HEK293T (cell line): Measurements from ENCODE around the gene EPHB1.

Experiments used
- CTCF ChIA-PET: fragments of 350-600 bp; formaldehyde crosslinking; extraction: SDS; loops from one replicate; lab custom pipeline; 2021; ENCODE audit warnings: antibody characterized with exemption, inconsistent platforms; lab: Yijun Ruan, JAX
- POLR2A ChIA-PET: fragments of 350-600 bp; formaldehyde crosslinking; extraction: SDS; loops from one replicate; lab custom pipeline; 2020; ENCODE audit warnings: antibody characterized with exemption, inconsistent platforms; lab: Yijun Ruan, JAX
- DNase-seq: peaks from one replicate; pipeline ENCODE4 v3.0.0; 2012; ENCODE audit warnings: mixed read lengths; ENCODE audit errors: extremely low spot score
- ARNT ChIP-seq: fragments of 450-650 bp; IDR thresholded peaks from 2 replicates; pipeline ENCODE4 v1.6.1; 2017; ENCODE audit warnings: mild to moderate bottlenecking
- BHLHE40 ChIP-seq: fragments of 450-650 bp; IDR thresholded peaks from 2 replicates; pipeline ENCODE4 v1.6.1; 2016; ENCODE audit warnings: mild to moderate bottlenecking, moderate library complexity, borderline replicate concordance
- CTBP1 ChIP-seq: fragments of 450-650 bp; IDR thresholded peaks from 2 replicates; pipeline ENCODE4 v1.6.1; 2016; ENCODE audit warnings: borderline replicate concordance
- ELF4 ChIP-seq: fragments of 450-650 bp; IDR thresholded peaks from 2 replicates; pipeline ENCODE4 v1.6.1; 2017; ENCODE audit warnings: antibody characterized with exemption
- FOXA1 ChIP-seq: fragments of 450-650 bp; IDR thresholded peaks from 2 replicates; pipeline ENCODE4 v1.6.1; 2016; ENCODE audit warnings: mild to moderate bottlenecking
- FOXK2 ChIP-seq: fragments of 450-650 bp; IDR thresholded peaks from 2 replicates; pipeline ENCODE4 v1.6.1; 2016; ENCODE audit warnings: mild to moderate bottlenecking
- FOXM1 ChIP-seq: fragments of 450-650 bp; IDR thresholded peaks from 2 replicates; pipeline ENCODE4 v1.6.1; 2017; ENCODE audit warnings: mild to moderate bottlenecking, borderline replicate concordance
- HDGF ChIP-seq: fragments of 450-650 bp; IDR thresholded peaks from 2 replicates; pipeline ENCODE4 v1.6.1; 2017; ENCODE audit warnings: antibody characterized with exemption, borderline replicate concordance
- L3MBTL2 ChIP-seq: fragments of 450-650 bp; conservative IDR thresholded peaks from 2 replicates; pipeline ENCODE4 v1.6.1; 2016; ENCODE audit warnings: mild to moderate bottlenecking
- LEF1 ChIP-seq: fragments of 450-650 bp; IDR thresholded peaks from 2 replicates; pipeline ENCODE4 v1.6.1; 2017; ENCODE audit warnings: mild to moderate bottlenecking, borderline replicate concordance
- NFRKB ChIP-seq: fragments of 450-650 bp; IDR thresholded peaks from 2 replicates; pipeline ENCODE4 v1.6.1; 2016; ENCODE audit warnings: mild to moderate bottlenecking, moderate library complexity
- PKNOX1 ChIP-seq: fragments of 450-650 bp; IDR thresholded peaks from 2 replicates; pipeline ENCODE4 v1.6.1; 2016
- SP1 ChIP-seq: fragments of 450-650 bp; IDR thresholded peaks from 2 replicates; pipeline ENCODE4 v1.6.1; 2017
- SUZ12 ChIP-seq: fragments of 450-650 bp; IDR thresholded peaks from 2 replicates; pipeline ENCODE4 v1.6.1; 2016; ENCODE audit warnings: mild to moderate bottlenecking
- TARDBP ChIP-seq: fragments of 450-650 bp; IDR thresholded peaks from 2 replicates; pipeline ENCODE4 v1.6.1; 2016
- ZNF384 ChIP-seq: fragments of 450-650 bp; IDR thresholded peaks from 2 replicates; pipeline ENCODE4 v1.6.1; 2016

EPHB1 gene

GRCh38 chr3:135157045-135157740, 362.1 kb downstream of the EPHB1 start:
- no peak for DNase-seq
- POLR2A ChIA-PET, result interaction anchor here (1.0 kb wide), 1 partner anchor 113 kb away, joined by 3 read pairs; no protein-coding TSS in a partner anchor
- no peak for TF ChIP-seq FOXM1
- CTCF ChIA-PET, result no interaction called here

GRCh38 chr3:135158520-135158919, 363.5 kb downstream of the EPHB1 start:
- POLR2A ChIA-PET, result no interaction called here
- DNase-seq, result no peak
- CTCF ChIA-PET, result no interaction called here
- TF ChIP-seq ARNT (no peak), CTBP1 (no peak), L3MBTL2 (no peak), BHLHE40 (no peak), FOXA1 (no peak), HDGF (no peak), LEF1 (no peak), SP1 (no peak), FOXK2 (no peak), NFRKB (no peak), PKNOX1 (no peak), ZNF384 (no peak), SUZ12 (no peak), TARDBP (no peak), ELF4 (no peak), FOXM1 (no peak)

GRCh38 chr3:135159681-135160247, 364.7 kb downstream of the EPHB1 start:
- ChIA-PET CTCF (no interaction called here), POLR2A (no interaction called here)
- DNase-seq, result no peak
- no peak for TF ChIP-seq FOXK2
- no peak for TF ChIP-seq NFRKB
- TF ChIP-seq ARNT, result no peak
- TF ChIP-seq L3MBTL2, result no peak
- no peak for TF ChIP-seq CTBP1
- no peak for TF ChIP-seq SP1

- no peak for TF ChIP-seq PKNOX1
- DNase-seq, result no peak
- POLR2A ChIA-PET, result no interaction called here
- CTCF ChIA-PET, result no interaction called here
Observed at GRCh38 chr3:135161425-135161824, 366.4 kb downstream of the EPHB1 start.

- CTCF ChIA-PET, result no interaction called here
- no peak for DNase-seq
- POLR2A ChIA-PET, result no interaction called here
- TF ChIP-seq LEF1, result no peak
- TF ChIP-seq ZNF384, result no peak
- TF ChIP-seq SP1, result no peak
- no peak for TF ChIP-seq TARDBP
- TF ChIP-seq PKNOX1, result no peak
- no peak for TF ChIP-seq ELF4
- no peak for TF ChIP-seq NFRKB
- TF ChIP-seq ARNT, result no peak
Observed at GRCh38 chr3:135163701-135164100, 368.6 kb downstream of the EPHB1 start.

- ChIA-PET POLR2A (no interaction called here), CTCF (no interaction called here)
- no peak for TF ChIP-seq ZNF384
- TF ChIP-seq FOXK2, result no peak
- no peak for TF ChIP-seq SP1
- TF ChIP-seq FOXM1, result no peak
- TF ChIP-seq LEF1, result no peak
- no peak for TF ChIP-seq ARNT
- TF ChIP-seq NFRKB, result no peak
- no peak for TF ChIP-seq L3MBTL2
- TF ChIP-seq BHLHE40, result no peak
- no peak for TF ChIP-seq CTBP1
- no peak for TF ChIP-seq FOXA1
- TF ChIP-seq ELF4, result no peak
- TF ChIP-seq TARDBP, result no peak
- no peak for TF ChIP-seq SUZ12
- TF ChIP-seq PKNOX1, result no peak
- TF ChIP-seq HDGF, result no peak
- no peak for DNase-seq
Observed at GRCh38 chr3:135165260-135165659, 370.2 kb downstream of the EPHB1 start.
